RWPE2 (cell line): ENCODE measurements around the gene SLC1A3.

Experiments
- ATAC-seq: fragments of 200-7000 bp; cut with Tn5 transposase; 3 replicates; pipeline ENCODE4 v1.9.1; 2021; ENCODE audit warnings: low read depth
- DNase-seq: peaks from one replicate; pipeline ENCODE4 v3.0.0-alpha.2; 2020; ENCODE audit warnings: low spot score
- H3K27ac ChIP-seq: fragments of 450-650 bp; 2 replicates; pipeline ENCODE4 v1.5.1; 2017; ENCODE audit warnings: mild to moderate bottlenecking; ENCODE audit not compliant: poor library complexity, severe bottlenecking
- H3K27me3 ChIP-seq: fragments of 250-450 bp; sonication (Bioruptor Pico); 2 replicates; pipeline ENCODE4 v1.5.1; 2021; ENCODE audit warnings: mild to moderate bottlenecking, moderate library complexity; ENCODE audit not compliant: insufficient read depth, poor library complexity, severe bottlenecking
- H3K36me3 ChIP-seq: fragments of 250-450 bp; sonication (Bioruptor Pico); 2 replicates; pipeline ENCODE4 v1.5.1; 2020; ENCODE audit warnings: low read depth, mild to moderate bottlenecking, moderate library complexity
- H3K4me1 ChIP-seq: fragments of 250-450 bp; sonication (Bioruptor Pico); 2 replicates; pipeline ENCODE4 v1.5.1; 2021; ENCODE audit warnings: mild to moderate bottlenecking, moderate library complexity; ENCODE audit not compliant: insufficient read depth, poor library complexity, severe bottlenecking
- H3K4me3 ChIP-seq: fragments of 250-450 bp; sonication (Bioruptor Pico); 2 replicates; pipeline ENCODE4 v1.5.1; 2021; ENCODE audit warnings: mild to moderate bottlenecking, moderate library complexity; ENCODE audit not compliant: severe bottlenecking
- H3K9me3 ChIP-seq: fragments of 250-450 bp; sonication (Bioruptor Pico); 2 replicates; pipeline ENCODE4 v1.5.1; 2021; ENCODE audit warnings: mild to moderate bottlenecking, moderate library complexity; ENCODE audit not compliant: severe bottlenecking
- TF ChIP-seq, protein P1 (sequence below): fragments of 450-650 bp; IDR thresholded peaks from one replicate; pipeline ENCODE4 v1.5.1; 2017; ENCODE audit warnings: mild to moderate bottlenecking, moderate library complexity; ENCODE audit not compliant: poor library complexity, severe bottlenecking

SLC1A3 gene

GRCh38 chr5:36719282-36719681 is 112.9 kb downstream of the SLC1A3 start:
- Histone ChIP-seq H3K4me3 (no peak overlapping the region), H3K27ac (no peak overlapping the region), H3K9me3 (no peaks in the 10 kb centered on the region), H3K27me3 (no peaks in the 10 kb centered on the region), H3K36me3 (no peaks in the 10 kb centered on the region), H3K4me1 (no peaks in the 10 kb centered on the region)
- ATAC-seq: no peak
- no peak for DNase-seq
- TF ChIP-seq, protein P1, sequence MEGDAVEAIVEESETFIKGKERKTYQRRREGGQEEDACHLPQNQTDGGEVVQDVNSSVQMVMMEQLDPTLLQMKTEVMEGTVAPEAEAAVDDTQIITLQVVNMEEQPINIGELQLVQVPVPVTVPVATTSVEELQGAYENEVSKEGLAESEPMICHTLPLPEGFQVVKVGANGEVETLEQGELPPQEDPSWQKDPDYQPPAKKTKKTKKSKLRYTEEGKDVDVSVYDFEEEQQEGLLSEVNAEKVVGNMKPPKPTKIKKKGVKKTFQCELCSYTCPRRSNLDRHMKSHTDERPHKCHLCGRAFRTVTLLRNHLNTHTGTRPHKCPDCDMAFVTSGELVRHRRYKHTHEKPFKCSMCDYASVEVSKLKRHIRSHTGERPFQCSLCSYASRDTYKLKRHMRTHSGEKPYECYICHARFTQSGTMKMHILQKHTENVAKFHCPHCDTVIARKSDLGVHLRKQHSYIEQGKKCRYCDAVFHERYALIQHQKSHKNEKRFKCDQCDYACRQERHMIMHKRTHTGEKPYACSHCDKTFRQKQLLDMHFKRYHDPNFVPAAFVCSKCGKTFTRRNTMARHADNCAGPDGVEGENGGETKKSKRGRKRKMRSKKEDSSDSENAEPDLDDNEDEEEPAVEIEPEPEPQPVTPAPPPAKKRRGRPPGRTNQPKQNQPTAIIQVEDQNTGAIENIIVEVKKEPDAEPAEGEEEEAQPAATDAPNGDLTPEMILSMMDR: no peak

DNA sequence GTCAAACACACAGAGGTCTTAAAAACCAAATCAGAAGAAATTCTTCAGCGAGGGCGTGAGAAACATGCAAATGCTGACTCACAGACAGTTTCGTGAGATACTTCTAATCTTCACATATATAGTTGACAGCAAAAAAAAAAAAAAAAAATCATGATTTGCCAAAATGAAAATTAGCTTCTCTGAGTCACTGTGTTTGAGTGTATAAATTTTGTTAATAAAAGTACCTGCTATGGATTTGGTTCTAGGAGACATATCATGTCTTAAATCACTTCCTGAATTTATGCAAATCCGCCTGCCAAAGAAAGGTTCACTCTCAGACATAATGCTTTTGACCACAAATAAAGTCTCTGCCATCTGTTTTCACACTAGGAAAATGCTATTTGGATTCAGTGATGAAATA is 114.3 kb downstream of the SLC1A3 start:
- no peak for ATAC-seq
- Histone ChIP-seq H3K4me3 (no peak overlapping the region), H3K27me3 (no peaks in the 10 kb centered on the region), H3K4me1 (no peaks in the 10 kb centered on the region), H3K27ac (no peak overlapping the region), H3K36me3 (no peaks in the 10 kb centered on the region), H3K9me3 (no peaks in the 10 kb centered on the region)
- no peak for DNase-seq
- TF ChIP-seq, protein P1: no peak

- Histone ChIP-seq H3K27me3 (no peaks in the 10 kb centered on the region), H3K4me1 (no peaks in the 10 kb centered on the region), H3K9me3 (no peaks in the 10 kb centered on the region)
Measured at GRCh38 chr5:36721664-36722235, 115.3 kb downstream of the SLC1A3 start.

DNA sequence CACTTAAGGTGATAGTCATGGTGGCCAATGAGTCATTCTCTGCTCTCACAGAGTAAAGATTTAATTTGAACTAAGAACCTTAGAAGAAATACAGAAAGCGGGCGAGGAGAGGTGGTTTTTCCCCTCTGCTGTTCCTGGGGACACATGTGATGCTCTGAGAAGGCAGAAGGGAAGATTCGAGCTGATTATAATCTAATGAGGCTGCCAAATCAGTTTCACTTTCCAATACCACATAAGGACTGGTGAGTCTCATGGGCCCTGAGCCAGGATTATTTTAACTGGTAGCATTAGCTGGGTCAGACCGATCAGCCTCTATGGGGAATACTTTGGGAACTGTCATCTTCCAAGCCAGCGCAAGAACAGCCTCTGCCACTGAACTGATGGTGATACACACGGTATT is 116.5 kb downstream of the SLC1A3 start:
- no peaks in the 10 kb centered on the region for H3K4me1 ChIP-seq
- no peaks in the 10 kb centered on the region for H3K27me3 ChIP-seq
- no peak overlapping the region for H3K27ac ChIP-seq
- TF ChIP-seq, protein P1: no peak
- no peaks in the 10 kb centered on the region for H3K9me3 ChIP-seq
- ATAC-seq (no peak), DNase-seq (no peak)
- no peak overlapping the region for H3K4me3 ChIP-seq
- H3K36me3 ChIP-seq: no peaks in the 10 kb centered on the region

More at GRCh38 chr5:36721664-36722235, 115.3 kb downstream of the SLC1A3 start:
- H3K27ac ChIP-seq: no peak overlapping the region
- ATAC-seq (no peak), DNase-seq (no peak)
- H3K4me3 ChIP-seq: no peak overlapping the region
- no peaks in the 10 kb centered on the region for H3K36me3 ChIP-seq
- TF ChIP-seq, protein P1: no peak

GRCh38 chr5:36723912-36724311 is 117.5 kb downstream of the SLC1A3 start:
- Histone ChIP-seq H3K27me3 (no peaks in the 10 kb centered on the region), H3K4me1 (no peaks in the 10 kb centered on the region), H3K9me3 (no peaks in the 10 kb centered on the region), H3K36me3 (no peaks in the 10 kb centered on the region), H3K27ac (no peak overlapping the region), H3K4me3 (no peak overlapping the region)
- ATAC-seq (no peak), DNase-seq (no peak)
- TF ChIP-seq, protein P1: no peak
